ENCODE data around the gene CLEC4G. TPM values are rescaled to one million over a fixed set of nuclear protein-coding genes. Genes with fewer than 3 reads are reported as not detected.
A peak's percentile ranks its signal among the peaks of the same experiment; 100 is the strongest.
"Not testable (repeated sequence)": the region's sequence is repeated elsewhere in the genome, so short reads cannot be mapped to it uniquely, and the experiment has no call there.

The CLEC4G gene, protein sequence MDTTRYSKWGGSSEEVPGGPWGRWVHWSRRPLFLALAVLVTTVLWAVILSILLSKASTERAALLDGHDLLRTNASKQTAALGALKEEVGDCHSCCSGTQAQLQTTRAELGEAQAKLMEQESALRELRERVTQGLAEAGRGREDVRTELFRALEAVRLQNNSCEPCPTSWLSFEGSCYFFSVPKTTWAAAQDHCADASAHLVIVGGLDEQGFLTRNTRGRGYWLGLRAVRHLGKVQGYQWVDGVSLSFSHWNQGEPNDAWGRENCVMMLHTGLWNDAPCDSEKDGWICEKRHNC
- total RNA-seq = 1.1 TPM
- long read RNA-seq, partial matches to known transcripts = 0 of 1 reads
- long read RNA-seq, other reads (novel, unspliced or antisense) = 0 of 1 reads

DNA sequence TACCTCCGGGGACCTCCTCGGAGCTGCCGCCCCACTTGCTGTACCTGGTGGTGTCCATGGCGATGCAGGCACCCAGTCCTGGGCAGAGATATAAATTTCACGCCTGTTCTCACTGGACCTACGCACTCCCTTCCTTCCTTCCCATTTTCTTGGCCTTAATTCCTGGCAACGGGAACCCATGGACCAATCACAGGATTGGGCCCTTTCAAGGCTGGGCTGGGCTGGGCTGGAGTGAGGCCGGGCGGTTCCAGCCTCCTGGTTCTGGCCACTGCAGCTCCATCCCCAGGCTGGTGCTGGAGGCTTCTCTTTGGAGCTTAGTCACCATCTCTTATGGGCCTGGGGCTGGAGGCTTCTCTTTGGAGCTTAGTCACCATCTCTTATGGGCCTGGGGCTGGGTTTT, at the start of gene CLEC4G:
TSS of gene CLEC4G (minus strand) at position 66 of the 400 bp plus-strand sequence. CDS start at position 58, 8 bp downstream.
- intact Hi-C loops (cut with DNase I) = no loop called here
- no peak for ATAC-seq (ENCODE audit: poor library complexity)
- peak; percentile 30 for DNase-seq

DNA sequence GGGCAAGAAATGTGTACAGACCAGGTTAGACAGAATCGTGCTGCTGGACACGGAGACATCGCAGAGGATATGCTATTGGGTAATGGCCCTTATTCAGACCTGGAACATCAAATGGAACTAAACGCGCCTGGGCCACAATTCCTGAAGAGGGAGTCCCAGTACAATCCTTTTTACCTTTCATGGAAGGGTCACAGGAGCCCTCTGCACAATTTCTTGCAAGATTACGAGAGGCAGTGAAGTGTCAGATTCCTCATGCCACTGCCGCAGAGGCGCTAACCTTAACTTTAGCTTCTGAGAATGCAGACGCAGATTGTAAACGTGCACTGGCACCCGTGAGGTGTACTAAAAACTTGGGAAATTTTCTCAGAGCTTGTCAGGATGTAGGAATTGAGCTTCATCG, 49.2 kb upstream of the CLEC4G start:
- intact Hi-C loops (cut with DNase I) = no loop called here
- ATAC-seq (ENCODE audit: poor library complexity) = no peak

DNA sequence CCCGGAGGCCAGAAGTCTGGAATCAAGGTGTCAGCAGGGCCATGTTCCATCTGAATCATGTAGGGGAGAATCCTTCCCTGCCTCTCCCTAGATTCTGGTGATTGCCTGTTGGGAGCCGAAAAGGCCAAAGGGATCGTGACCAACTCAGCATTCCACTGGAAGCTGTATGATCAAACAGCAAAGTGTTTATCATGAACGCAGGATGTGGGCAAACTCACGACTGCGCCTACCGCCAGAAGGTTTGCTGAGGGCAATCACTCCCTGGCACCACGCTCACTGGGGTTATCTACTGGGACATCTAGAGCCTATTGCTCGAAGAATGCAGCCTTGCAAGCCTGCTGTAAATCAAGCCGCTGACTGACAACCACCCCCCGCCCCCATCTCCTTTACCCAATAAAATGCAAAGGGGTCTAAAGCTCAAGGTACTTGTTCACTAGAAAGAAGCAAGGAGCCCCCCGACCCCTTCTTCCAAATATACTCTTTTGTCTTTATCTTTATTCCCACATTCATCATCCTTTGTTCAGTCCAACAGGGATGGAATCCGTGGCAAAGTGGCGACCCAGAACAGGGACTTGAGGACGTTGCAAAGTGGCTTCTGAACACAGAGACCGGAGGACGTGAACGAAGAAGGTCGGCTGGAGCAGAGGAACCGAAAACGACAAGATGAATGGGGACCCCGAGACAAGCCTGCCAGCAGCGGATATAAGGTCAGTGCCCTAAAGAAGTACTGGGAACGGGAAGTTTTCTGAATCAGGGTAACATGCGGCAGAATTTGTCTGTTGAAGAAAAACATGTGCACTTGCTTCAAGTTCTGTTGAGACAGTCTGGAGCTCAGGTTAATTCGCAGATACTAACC, 47.9 kb upstream of the CLEC4G start:
- intact Hi-C loops (cut with DNase I) = no loop called here
- ATAC-seq (ENCODE audit: poor library complexity) = no peak
- no peak for DNase-seq

More for the DNA sequence above, 49.2 kb upstream of the CLEC4G start:
- no peak for DNase-seq

DNA sequence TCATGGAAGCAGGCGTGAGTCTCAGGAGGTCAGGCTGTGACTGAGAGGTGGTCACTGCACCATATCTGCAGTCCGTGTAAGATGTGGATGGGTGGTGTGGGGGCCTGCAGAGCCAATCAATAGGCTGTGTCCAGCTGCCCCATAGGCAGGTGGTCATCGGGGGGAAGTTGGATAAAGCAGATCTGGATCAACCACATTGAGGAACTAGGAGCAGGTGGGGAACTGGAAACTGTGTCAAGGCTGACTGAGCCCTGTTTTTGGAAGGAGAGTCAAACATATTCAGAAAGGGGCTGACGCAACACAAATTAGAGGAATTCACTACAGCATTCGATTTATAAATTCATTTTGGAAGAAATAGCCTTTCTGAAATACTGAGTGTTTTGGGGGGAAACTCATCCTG, 46.2 kb upstream of the CLEC4G start:
- DNase-seq (no peak), ATAC-seq (ENCODE audit: poor library complexity) (no peak)
- intact Hi-C loops (cut with DNase I) = no loop called here

DNA sequence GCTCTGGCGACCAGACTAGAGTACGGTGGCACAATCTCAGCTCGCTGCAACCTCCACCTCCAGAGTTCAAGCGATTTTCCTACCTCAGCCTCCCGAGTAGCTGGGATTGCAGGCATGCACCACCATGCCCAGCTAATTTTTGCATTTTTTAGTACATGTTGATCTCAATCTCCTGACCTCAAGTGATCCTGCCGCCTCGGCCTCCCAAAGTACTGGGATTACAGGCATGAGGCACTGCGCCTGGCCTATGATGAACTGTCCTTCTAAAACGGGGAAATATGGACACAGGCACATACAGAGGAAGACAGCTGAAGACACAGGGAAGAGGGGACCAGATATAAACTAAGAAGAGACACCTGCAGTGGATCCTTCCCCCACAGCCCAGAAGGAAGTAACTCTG, 43.9 kb upstream of the CLEC4G start:
- no peak for DNase-seq

DNA sequence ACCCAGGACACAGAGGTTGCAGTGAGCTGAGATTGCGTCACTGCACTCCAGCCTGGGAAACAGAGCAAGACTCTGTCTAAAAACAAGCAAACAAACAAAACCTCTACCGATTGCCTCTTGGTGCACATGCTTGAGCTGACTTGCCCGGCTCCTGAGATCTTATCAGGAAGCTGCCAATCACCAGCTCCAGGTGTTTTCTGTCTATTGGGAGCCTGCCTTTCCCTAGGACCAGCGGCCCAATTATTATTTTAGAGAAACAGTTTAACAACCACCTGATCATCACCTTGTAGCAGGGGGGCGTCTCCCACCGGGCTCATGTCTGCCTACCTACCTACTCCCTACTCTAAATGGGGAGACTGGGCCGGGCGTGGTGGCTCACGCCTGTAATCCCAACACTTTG, 41.9 kb upstream of the CLEC4G start:
- DNase-seq (no peak), ATAC-seq (ENCODE audit: poor library complexity) (no peak)
- intact Hi-C loops (cut with DNase I) = no loop called here

More for the DNA sequence above, 43.9 kb upstream of the CLEC4G start:
- intact Hi-C loops (cut with DNase I) = no loop called here
- ATAC-seq (ENCODE audit: poor library complexity) = no peak

DNA sequence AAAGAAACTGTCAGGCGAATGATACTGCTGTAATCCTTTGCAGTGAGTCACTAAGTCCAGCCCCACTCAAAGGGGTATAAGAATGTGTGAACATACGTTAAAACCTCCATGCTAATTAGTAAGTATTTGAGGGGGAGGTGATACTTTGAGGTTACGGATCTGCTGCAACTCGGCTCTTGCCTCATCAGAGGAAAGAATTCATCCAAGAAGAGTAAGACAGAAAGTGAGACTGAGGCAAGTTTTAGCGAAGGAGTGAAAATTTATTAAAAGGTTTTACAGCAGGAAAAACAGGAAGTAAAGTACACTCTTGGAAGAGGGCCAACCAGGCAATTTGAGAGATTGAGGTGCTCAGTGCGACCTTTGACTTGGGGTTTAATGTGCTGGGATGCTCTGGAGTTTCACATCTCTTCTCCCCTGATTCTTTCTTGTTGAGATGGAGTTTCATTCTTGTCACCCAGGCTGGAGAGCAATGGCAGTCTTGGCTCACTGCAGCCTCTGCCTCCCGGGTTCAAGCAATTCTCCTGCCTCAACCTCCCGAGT, 40.9 kb upstream of the CLEC4G start:
- intact Hi-C loops (cut with DNase I) = no loop called here
- ATAC-seq (ENCODE audit: poor library complexity) (no peak), DNase-seq (no peak)

DNA sequence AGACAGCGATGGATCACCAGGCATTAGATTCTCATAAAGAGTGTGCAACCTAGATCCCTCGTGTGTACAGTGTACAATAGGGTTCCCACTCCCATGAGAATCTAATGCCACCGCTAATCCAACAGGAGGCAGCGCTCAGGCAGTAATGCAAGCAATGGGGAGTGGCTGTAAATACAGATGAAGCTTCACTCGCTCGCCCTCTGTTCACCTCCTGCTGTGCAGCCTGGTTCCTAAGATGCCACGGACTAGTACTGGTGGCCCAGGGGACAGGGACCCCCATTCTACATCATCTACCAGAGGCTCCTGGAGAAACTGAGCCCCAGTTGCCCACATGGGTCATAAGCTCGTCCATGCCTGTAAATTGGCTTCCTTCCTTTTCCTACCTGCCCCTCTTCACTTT, 39.2 kb upstream of the CLEC4G start:
- ATAC-seq (ENCODE audit: poor library complexity) = no peak
- intact Hi-C loops (cut with DNase I) = no loop called here
- no peak for DNase-seq

DNA sequence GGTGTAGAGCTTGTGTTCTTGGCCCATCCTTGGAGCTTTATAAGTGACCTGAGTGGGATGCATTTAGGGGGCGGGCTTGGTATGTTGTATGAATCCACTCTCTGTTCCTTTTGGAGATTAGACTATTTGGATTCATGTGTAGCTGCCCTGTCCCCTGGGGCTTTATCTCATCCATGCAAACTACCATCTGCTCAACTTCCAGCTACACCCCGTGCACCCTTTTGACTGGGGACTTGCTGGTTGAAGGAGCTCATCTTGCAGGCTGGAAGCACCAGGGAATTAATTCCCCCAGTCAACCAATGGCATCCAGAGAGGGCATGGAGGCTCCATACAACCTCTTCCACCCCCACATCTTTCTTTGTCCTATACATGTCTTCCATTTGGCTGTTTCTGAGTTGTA, 37.3 kb upstream of the CLEC4G start:
- no peak for ATAC-seq (ENCODE audit: poor library complexity)
- no peak for DNase-seq
- intact Hi-C loops (cut with DNase I) = no loop called here

DNA sequence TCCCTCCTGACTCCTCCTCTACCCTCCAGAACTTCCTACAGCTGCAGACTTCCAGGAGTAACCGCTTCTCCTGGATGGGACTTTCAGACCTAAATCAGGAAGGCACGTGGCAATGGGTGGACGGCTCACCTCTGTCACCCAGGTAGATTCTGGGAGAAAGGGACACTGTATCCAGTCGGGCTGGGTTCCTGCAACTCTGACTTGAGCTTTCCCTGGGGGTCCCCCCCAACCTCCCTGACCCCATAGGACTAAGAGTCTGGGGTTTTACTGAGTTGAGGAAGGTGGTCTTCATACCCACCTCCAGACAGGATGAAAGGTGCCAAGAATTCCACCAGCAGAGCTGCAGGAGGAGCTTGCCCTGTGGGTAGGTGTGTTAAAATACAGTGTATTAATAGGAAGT, 35.6 kb upstream of the CLEC4G start:
- ATAC-seq (ENCODE audit: poor library complexity) = no peak
- DNase-seq = no peak
- intact Hi-C loops (cut with DNase I) = no loop called here

DNA sequence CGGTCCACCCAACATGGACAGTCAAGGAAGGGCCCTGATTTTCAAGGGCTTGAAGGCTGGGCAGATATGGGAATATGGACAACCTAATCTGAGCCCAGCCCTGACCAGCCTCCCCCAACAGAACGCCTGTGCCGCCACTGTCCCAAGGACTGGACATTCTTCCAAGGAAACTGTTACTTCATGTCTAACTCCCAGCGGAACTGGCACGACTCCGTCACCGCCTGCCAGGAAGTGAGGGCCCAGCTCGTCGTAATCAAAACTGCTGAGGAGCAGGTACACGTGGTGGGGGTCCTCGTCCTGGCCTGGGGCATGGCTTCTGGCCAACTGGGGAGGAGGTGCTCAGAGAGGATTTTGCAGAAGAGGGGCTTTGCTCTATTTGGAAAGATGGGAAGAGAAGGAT, 34.6 kb upstream of the CLEC4G start:
- DNase-seq = no peak
- intact Hi-C loops (cut with DNase I) = no loop called here
- no peak for ATAC-seq (ENCODE audit: poor library complexity)

DNA sequence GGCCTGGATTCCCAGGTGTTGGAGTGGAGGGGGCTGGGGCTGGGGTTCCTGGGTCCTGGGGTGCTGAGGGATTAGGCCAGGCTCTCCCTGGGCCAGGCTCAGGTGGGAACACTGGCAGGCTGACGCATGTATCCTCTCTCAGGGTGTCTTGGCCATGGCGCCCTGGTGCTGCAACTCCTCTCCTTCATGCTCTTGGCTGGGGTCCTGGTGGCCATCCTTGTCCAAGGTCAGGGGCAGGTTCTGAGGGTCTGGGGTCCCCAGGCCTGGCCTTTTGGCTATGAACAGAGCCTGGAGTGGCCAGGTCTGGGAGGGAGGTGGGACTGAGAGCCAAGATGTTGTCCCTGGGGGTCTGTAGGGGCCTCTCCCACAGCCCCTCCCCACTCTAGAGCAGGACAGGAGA, 33.1 kb upstream of the CLEC4G start:
- ATAC-seq (ENCODE audit: poor library complexity); intact Hi-C loops (cut with DNase I); DNase-seq: not testable (repeated sequence)

DNA sequence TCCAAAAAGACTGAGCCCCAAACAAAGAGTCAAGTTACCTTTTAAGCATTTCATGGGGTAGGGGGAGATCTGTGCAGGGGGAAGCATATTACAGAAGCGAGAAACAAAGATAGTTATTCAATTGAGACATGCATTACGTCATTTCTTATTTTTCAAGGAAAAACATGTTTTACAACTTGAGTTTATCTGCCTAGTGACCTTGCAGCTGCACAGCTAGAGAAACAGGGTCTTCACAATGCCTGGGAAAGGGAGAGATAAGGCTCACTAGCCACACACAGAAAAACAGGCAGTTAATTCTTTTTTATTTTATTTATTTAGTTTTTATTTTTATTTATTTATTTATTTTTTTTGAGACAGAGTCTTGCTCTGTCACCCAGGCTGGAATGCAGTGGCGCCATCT, 32.2 kb upstream of the CLEC4G start:
- ATAC-seq (ENCODE audit: poor library complexity); intact Hi-C loops (cut with DNase I); DNase-seq: not testable (repeated sequence)

DNA sequence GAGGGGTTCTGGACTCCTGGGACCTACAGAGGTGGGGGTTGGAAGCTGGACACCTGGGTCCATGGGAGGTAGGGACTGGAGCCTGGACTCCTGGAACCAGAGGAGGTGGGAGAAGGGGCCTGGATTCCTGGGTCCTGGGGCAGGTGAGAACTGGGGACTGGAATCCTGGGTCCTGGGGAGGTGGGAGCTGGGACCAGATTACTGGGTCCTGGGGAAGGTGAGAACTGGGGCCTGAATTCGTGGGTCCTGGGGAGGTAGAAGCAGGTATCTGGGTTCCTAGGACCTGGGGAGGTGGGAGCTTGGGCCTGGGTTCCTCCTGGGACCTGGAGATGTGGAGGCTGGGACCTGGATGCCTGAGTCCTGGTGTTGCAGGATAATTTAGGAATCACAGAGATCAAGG, 31.8 kb upstream of the CLEC4G start:
- ATAC-seq (ENCODE audit: poor library complexity) (no peak), DNase-seq (no peak)
- intact Hi-C loops (cut with DNase I) = no loop called here

DNA sequence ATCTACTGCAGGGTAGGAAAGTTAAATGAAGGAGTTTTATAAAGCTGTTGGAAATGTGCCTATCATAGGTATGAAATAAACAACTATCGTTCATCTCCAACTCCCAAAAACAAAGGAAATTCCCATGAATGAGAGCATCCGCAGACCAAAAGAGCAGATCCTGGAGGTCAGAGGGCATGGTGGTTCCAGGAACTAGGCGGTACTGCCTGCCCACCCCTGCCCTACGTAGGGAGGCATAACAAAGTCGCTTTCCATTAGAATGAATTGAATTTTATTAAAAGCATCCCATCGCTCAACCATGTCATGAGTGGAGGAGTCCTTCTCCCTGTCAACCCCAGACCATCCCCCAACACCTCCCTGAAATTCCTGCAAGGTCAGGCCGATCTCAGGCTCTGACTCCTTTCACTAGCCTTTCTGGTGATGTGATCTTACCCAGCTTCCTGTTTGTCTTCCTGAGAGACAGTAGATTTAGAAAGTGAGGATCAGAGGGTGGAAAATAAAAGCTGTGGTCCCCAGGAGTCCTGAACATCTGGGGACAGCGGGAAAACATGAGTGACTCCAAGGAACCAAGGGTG, 30.9 kb upstream of the CLEC4G start, which contains the start of gene CLEC4M:
TSS of gene CLEC4M (plus strand) at position 525 of the 575 bp plus-strand sequence. CDS start at position 549, 24 bp downstream.
- DNase-seq = no peak
- no peak for ATAC-seq (ENCODE audit: poor library complexity)
- intact Hi-C loops (cut with DNase I) = no loop called here

DNA sequence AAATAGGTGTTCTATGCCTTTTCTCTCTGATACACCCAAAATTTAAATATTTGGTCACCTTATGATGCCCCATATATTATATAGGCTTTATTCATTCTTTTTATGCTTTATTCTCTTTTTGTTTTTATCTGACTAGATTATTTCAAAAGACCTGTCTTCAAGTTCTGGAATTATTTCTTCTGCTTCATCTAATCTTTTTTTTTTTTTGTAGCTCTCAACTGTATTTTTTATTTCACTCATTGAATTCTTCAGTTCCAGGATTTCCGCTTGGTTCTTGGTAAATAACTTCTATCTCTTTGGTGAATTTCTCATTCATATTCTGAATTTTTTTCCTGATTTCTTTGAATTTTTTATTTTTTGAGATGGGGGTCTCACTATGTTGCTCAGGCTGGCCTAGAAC, 27.2 kb upstream of the CLEC4G start:
- intact Hi-C loops (cut with DNase I) = no loop called here
- DNase-seq = no peak
- no peak for ATAC-seq (ENCODE audit: poor library complexity)

DNA sequence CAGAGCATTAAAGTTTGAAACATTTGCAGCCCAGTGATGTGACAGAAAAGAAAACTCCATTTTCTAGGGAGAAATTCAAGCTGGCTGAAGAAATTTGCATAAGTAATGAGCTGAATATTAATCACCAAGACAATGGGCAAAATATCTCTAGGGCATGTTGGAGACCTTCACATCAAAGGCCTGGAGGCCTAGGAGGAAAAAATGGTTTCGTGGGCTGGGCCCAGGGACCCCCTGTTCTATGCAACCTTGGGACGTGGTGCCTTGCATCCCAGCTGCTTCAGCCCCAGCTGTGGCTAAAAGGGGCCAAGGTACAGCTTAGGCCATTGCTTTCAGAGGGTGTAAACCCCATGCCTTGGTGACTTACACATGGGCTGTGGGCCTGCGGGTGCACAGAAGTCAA, 25.4 kb upstream of the CLEC4G start:
- DNase-seq (no peak), ATAC-seq (ENCODE audit: poor library complexity) (no peak)
- intact Hi-C loops (cut with DNase I) = no loop called here

DNA sequence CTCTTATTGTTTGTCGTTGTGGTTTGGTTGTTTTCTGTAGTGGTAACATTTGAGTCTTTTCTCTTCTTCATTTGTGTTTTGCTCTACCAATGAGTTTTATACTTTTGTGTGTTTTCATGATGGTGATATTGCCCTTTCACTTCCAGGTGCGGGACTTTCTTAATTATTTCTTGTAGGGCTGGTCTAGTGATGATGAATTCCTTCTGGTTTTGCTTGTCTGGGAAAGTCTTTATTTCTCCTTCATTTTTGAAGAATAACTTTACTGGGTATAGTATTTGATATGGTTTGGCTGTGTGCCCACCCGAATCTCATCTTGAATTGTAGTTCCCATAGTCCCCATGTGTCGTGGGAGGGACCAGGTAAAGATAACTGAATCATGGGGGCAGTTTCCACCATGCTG, 24.3 kb upstream of the CLEC4G start:
- intact Hi-C loops (cut with DNase I) = no loop called here
- DNase-seq (no peak), ATAC-seq (ENCODE audit: poor library complexity) (no peak)

DNA sequence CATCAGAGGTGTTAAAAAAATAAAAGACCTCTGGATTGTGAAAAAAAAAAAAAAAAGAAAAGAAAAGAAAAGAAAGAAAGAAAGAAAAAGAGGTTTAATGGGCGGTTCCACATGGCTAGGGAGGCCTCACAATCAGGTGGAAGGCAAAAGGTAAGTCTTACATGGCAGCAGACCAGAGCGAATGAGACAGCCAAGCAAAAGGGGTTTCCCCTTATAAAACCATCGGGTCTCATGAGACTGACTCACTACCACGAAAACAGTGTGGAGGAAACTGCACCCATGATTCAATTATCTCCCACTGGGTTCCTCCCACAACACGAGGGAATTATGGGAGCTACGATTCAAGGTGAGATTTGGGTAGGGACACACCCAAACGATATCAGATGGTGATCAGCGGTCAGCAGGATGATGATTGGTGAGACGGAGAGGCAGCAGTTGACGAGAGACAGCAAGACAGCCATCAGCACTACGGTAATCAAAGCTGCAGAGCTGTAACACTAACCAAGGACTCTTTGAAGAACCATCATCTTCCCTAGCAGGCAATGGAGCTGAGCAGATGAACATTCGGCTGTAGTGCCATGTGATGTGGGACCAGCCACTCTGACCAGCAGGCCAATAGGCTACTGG, 19.4 kb upstream of the CLEC4G start:
- intact Hi-C loops (cut with DNase I) = no loop called here
- no peak for DNase-seq
- no peak for ATAC-seq (ENCODE audit: poor library complexity)

Data from Right ventricle myocardium superior (tissue), 1 donor.